Spleen (tissue), 7 donors: ENCODE results near the gene NPC1.

Source experiments
- POLR2A ChIP-seq, 3 donors: fragments of 450-650 bp; IDR thresholded peaks; one replicate each; pipeline ENCODE4 v1.5.1; 2017; ENCODE audit warnings: antibody characterized with exemption in 3 of 3, mild to moderate bottlenecking in 1 of 3
- POLR2AphosphoS5 ChIP-seq, 3 donors: sonication (generic); formaldehyde crosslinking; IDR thresholded peaks; one replicate each; pipeline ENCODE4 v1.5.1; 2017; ENCODE audit warnings: antibody characterized with exemption in 3 of 3
- TF ChIP-seq, protein P1 (sequence below), 11 experiments: fragments of 200-600 bp in 7 of 11; fragments of 450-650 bp in 4 of 11; sonication (generic) in 4 of 11; IDR thresholded peaks in 8 of 11; conservative IDR thresholded peaks in 3 of 11; 1 replicate in 7 of 11; 2 replicates in 4 of 11; pipeline versions ENCODE4 v1.4.0 to v1.8.0; 2016 to 2021; ENCODE audit warnings: antibody characterized with exemption in 11 of 11, inconsistent platforms in 4 of 11, mild to moderate bottlenecking in 1 of 11
- donor health status: DM: no; HTN: no; CAD: no; lungs with moderate emphysema.
- donor health status: DM: no; HTN: no; CAD: no.
- donor health status: DM: no; HTN: no; CAD: no.

- TF ChIP-seq, protein P1, sequence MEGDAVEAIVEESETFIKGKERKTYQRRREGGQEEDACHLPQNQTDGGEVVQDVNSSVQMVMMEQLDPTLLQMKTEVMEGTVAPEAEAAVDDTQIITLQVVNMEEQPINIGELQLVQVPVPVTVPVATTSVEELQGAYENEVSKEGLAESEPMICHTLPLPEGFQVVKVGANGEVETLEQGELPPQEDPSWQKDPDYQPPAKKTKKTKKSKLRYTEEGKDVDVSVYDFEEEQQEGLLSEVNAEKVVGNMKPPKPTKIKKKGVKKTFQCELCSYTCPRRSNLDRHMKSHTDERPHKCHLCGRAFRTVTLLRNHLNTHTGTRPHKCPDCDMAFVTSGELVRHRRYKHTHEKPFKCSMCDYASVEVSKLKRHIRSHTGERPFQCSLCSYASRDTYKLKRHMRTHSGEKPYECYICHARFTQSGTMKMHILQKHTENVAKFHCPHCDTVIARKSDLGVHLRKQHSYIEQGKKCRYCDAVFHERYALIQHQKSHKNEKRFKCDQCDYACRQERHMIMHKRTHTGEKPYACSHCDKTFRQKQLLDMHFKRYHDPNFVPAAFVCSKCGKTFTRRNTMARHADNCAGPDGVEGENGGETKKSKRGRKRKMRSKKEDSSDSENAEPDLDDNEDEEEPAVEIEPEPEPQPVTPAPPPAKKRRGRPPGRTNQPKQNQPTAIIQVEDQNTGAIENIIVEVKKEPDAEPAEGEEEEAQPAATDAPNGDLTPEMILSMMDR (IDR thresholded peaks at IDR 0.05 in 8 of 11, conservative IDR thresholded peaks at IDR 0.05 in 3 of 11): peak; percentile 62 to 91 (median 87)
- TF ChIP-seq POLR2A (IDR thresholded peaks at IDR 0.05): no peak
- TF ChIP-seq POLR2AphosphoS5 (IDR thresholded peaks at IDR 0.05): peak in 1 of 3 donors; percentile 6
Observed at GRCh38 chr18:23498877-23499276, 87.4 kb downstream of the NPC1 start.
